Kidney (tissue), 14 donors: ENCODE results near the gene EMP2. TPM values are rescaled to one million over a fixed set of nuclear protein-coding genes. Genes with fewer than 3 reads are reported as not detected.

ENCODE experiments used
- DNase-seq, 5 donors: peaks; one replicate each; pipeline ENCODE4 v3.0.0-alpha.2; 2013 to 2020
- FAIRE-seq: peaks from 2 replicates; lab custom pipeline; 2012; peaks lifted over from hg19 to GRCh38; lab: Jason Lieb, UNC
- H3K27ac ChIP-seq, 2 donors: one replicate each; pipeline ENCODE4 v1.7.0; 2013; ENCODE audit warnings: low read depth in 2 of 2, low read length in 2 of 2, inconsistent platforms in 1 of 2
- H3K27me3 ChIP-seq: one replicate; pipeline ENCODE4 v1.7.1; 2013; ENCODE audit warnings: low read length, inconsistent platforms; ENCODE audit not compliant: control insufficient read depth, insufficient read depth
- H3K36me3 ChIP-seq, 3 donors: one replicate each; pipeline versions ENCODE4 v1.7.0 to v1.7.1; 2013; ENCODE audit warnings: low read length in 3 of 3, control low read depth in 1 of 3, inconsistent platforms in 1 of 3; ENCODE audit not compliant: insufficient read depth in 3 of 3, control insufficient read depth in 2 of 3
- H3K4me1 ChIP-seq, 3 donors: one replicate each; pipeline versions ENCODE4 v1.7.0 to v1.7.1; 2013; ENCODE audit warnings: low read length in 3 of 3, inconsistent platforms in 1 of 3, low read depth in 1 of 3; ENCODE audit not compliant: control insufficient read depth in 2 of 3, insufficient read depth in 2 of 3
- H3K4me3 ChIP-seq, 3 donors: one replicate each; pipeline versions ENCODE4 v1.7.0 to v1.8.1; 2013; ENCODE audit warnings: low read length in 3 of 3, control low read depth in 1 of 3, inconsistent platforms in 1 of 3
- H3K9ac ChIP-seq, 3 donors: one replicate each; pipeline versions ENCODE4 v1.7.0 to v1.7.1; 2013; ENCODE audit warnings: low read length in 3 of 3, control low read depth in 1 of 3, inconsistent platforms in 1 of 3
- H3K9me3 ChIP-seq, 3 donors: one replicate each; pipeline versions ENCODE4 v1.7.0 to v1.7.1; 2013; ENCODE audit warnings: low read length in 3 of 3, control low read depth in 1 of 3, inconsistent platforms in 1 of 3; ENCODE audit not compliant: control insufficient read depth in 2 of 3, insufficient read depth in 1 of 3
- CTCF ChIP-seq: IDR thresholded peaks from 3 replicates; pipeline ENCODE4 v1.5.1; 2012; ENCODE audit warnings: mild to moderate bottlenecking, moderate library complexity, borderline replicate concordance; ENCODE audit not compliant: insufficient read depth; ENCODE audit errors: extremely low read depth
- intact Hi-C: fragments of 100-400 bp; cut with DNase I; formaldehyde crosslinking; loops from one replicate; pipeline ENCODE4 v1.11.1; 2022
- polyA plus RNA-seq: library from polyadenylated mRNA; stranded (reverse); fragments of 350-450 nt; fragmentation: Illumina TruSeq; extraction: RNeasy Lipid Tissue Mini Kit (QIAGEN cat#74804); gene quantifications from one replicate; pipeline ENCODE4 v1.2.3, GENCODE V29; 2014; ENCODE audit warnings: low read depth, low replicate concordance; ENCODE audit not compliant: insufficient read depth
- total RNA-seq: library from RNA; stranded (reverse); fragmentation: NEBNext Ultra II Directional; extraction: Animal tissue kit (Norgen Biotek cat#: 25700); gene quantifications from one replicate; pipeline ENCODE4 v1.2.1, GENCODE V29; 2021
- donor health status: control.
- donor health status: control.
- donor health status: control.
- donor health status: control.
- donor health status: control.
- donor health status: DM: yes; HTN: yes; CAD: no.
- donor health status: Normal renal cell carcinoma (clear cell type).

EMP2 gene
- total and polyA plus RNA-seq, 2 donors from 2014 or later: 14.5 to 25.8 TPM

- no peak for TF ChIP-seq CTCF
- Histone ChIP-seq H3K27ac (no peak overlapping the region), H3K9me3 (no peaks in the 10 kb centered on the region), H3K27me3 (no peaks in the 10 kb centered on the region), H3K4me3 (no peak overlapping the region), H3K9ac (no peak overlapping the region), H3K36me3 (no peaks in the 10 kb centered on the region), H3K4me1 (no peaks in the 10 kb centered on the region)
- intact Hi-C loops: no loop called here
- FAIRE-seq (no peak), DNase-seq (no peak)
Observed at GRCh38 chr16:10502776-10503175, 77.6 kb downstream of the EMP2 start.

GRCh38 chr16:10501016-10501607, 79.3 kb downstream of the EMP2 start:
- no peaks in the 10 kb centered on the region for H3K4me1 ChIP-seq
- intact Hi-C loops: no loop called here
- H3K27me3 ChIP-seq: no peaks in the 10 kb centered on the region
- TF ChIP-seq CTCF: no peak
- DNase-seq: no peak
- no peaks in the 10 kb centered on the region for H3K9me3 ChIP-seq
- no peak overlapping the region for H3K9ac ChIP-seq
- no peak overlapping the region for H3K4me3 ChIP-seq
- H3K27ac ChIP-seq: no peak overlapping the region
- no peaks in the 10 kb centered on the region for H3K36me3 ChIP-seq
- FAIRE-seq: no peak

- H3K27ac ChIP-seq: no peak overlapping the region
- H3K9me3 ChIP-seq: no peaks in the 10 kb centered on the region
- FAIRE-seq: no peak
- intact Hi-C loops: no loop called here
- no peak for DNase-seq
- no peak overlapping the region for H3K9ac ChIP-seq
- no peaks in the 10 kb centered on the region for H3K36me3 ChIP-seq
- H3K4me1 ChIP-seq: no peaks in the 10 kb centered on the region
- TF ChIP-seq CTCF: no peak
- H3K27me3 ChIP-seq: no peaks in the 10 kb centered on the region
- H3K4me3 ChIP-seq: no peak overlapping the region
Observed at GRCh38 chr16:10500582-10500981, 79.8 kb downstream of the EMP2 start.
